Measurements from ENCODE around the gene LY6G5B. TPM values are rescaled to one million over a fixed set of nuclear protein-coding genes. Genes with fewer than 3 reads are reported as not detected.

Gene LY6G5B
- polyA plus RNA-seq, 1 of the 3 experiments (the other 2 are of a cell fraction), result 12.7 TPM

GRCh38 chr6:31660381-31661261, 9.2 kb upstream of the LY6G5B start, which contains the start of gene C6orf47:
TSS of gene C6orf47 (minus strand) at chr6:31660778. CDS start at chr6:31659947, 831 bp downstream.
- Histone ChIP-seq H3K36me3 (replicated peaks in 1 of 2; ENCODE audit: control insufficient read depth in 1 of 2, insufficient read depth in 2 of 2, low read length in 1 of 2) (peaks cover 14 to 15% of the 10 kb centered on the region in 2 experiments), H4K20me1 (ENCODE audit: insufficient read depth) (peaks cover 8% of the 10 kb centered on the region; the same call in 1 of the 2 replicates), H3K9ac (peak within 1 kb of the TSS; percentile 86), H2AFZ (ENCODE audit: low read depth) (peak within 1 kb of the TSS; percentile 48), H3F3A (replicated peaks; ENCODE audit: insufficient read depth) (peaks cover 27% of the 10 kb centered on the region), H3K27ac (ENCODE audit: low read depth in 2 of 2, low read length in 1 of 2) (peak within 1 kb of the TSS; percentile 67 to 86), H3K4me3 (ENCODE audit: low read depth in 2 of 2, low read length in 1 of 2) (peak within 1 kb of the TSS; percentile 85), H3K79me2 (ENCODE audit: insufficient read depth) (peaks cover 80% of the 10 kb centered on the region), H3K27me3 (ENCODE audit: insufficient read depth) (no peaks in the 10 kb centered on the region), H3K4me2 (peak within 1 kb of the TSS; percentile 97), H3K9me3 (no peaks in the 10 kb centered on the region), H3K9me2 (no peaks in the 10 kb centered on the region), H3K4me1 (ENCODE audit: control insufficient read depth in 1 of 2, insufficient read depth in 2 of 2, low read depth in 1 of 2, low read length in 1 of 2) (peaks cover 22 to 35% of the 10 kb centered on the region in 2 experiments; a peak in 2 of 4 replicates)
- 1% methylated on average over 19 of the region's 52 CpGs for WGBS (ENCODE audit: low lambda C conversion rate)
- ChIA-PET CTCF (interaction anchor here (1.0 to 2.0 kb wide), 4 partner anchors 9 to 131 kb away, joined by 4 to 9 read pairs (median 6); partner anchors contain the start of gene BAG6), POLR2A (interaction anchor here (0.5 to 2.3 kb wide), 7 partner anchors 9 to 174 kb away, joined by 3 to 16 read pairs (median 4); partner anchors contain the start of genes ABHD16A and BAG6)
- DNase-seq, result peak; percentile 95
- TF ChIP-seq GABPA (IDR thresholded peaks at IDR 0.05; ENCODE audit: low read depth), result peak; percentile 44
- TF ChIP-seq USF2 (IDR thresholded peaks at IDR 0.05; ENCODE audit: borderline replicate concordance, low read depth, low read length), result no peak
- no peak for TF ChIP-seq EZH2phosphoT487 (IDR thresholded peaks at IDR 0.05; ENCODE audit: borderline replicate concordance, low read depth)
- no peak for TF ChIP-seq IRF3 (IDR thresholded peaks at IDR 0.05; ENCODE audit: low read depth, low read length)
- TF ChIP-seq FOXM1 (IDR thresholded peaks at IDR 0.05; ENCODE audit: low read depth), result no peak
- TF ChIP-seq TCF12 (IDR thresholded peaks at IDR 0.05), result no peak
- no peak for TF ChIP-seq RCOR1 (IDR thresholded peaks at IDR 0.05; ENCODE audit: low read length)
- TF ChIP-seq RAD21 (IDR thresholded peaks at IDR 0.05; ENCODE audit: low read length), result peak; percentile 6; the same call in 1 of the 2 replicates
- TF ChIP-seq CHD2 (IDR thresholded peaks at IDR 0.05; ENCODE audit: low read length, partially characterized antibody), result no peak
- TF ChIP-seq JUND (IDR thresholded peaks at IDR 0.05), result 0 out of 2 replicates have a peak, but pooled peaks have one; percentile 8
- TF ChIP-seq NFIC (IDR thresholded peaks at IDR 0.05; ENCODE audit: borderline replicate concordance), result no peak
- TF ChIP-seq USF1 (IDR thresholded peaks at IDR 0.05; ENCODE audit: borderline replicate concordance, low read depth), result no peak
- peak; percentile 69 for TF ChIP-seq MXI1 (IDR thresholded peaks at IDR 0.05; ENCODE audit: low read depth, low read length)
- no peak for TF ChIP-seq RXRA (IDR thresholded peaks at IDR 0.05; ENCODE audit: borderline replicate concordance, low read depth)
- peak in 1 of 2 experiments; percentile 8; a peak in 1 of 4 replicates for TF ChIP-seq EP300 (IDR thresholded peaks at IDR 0.05; ENCODE audit: borderline replicate concordance in 1 of 2, low read depth in 1 of 2, low read length in 1 of 2)
- TF ChIP-seq MEF2A (IDR thresholded peaks at IDR 0.05; ENCODE audit: borderline replicate concordance, low read depth), result no peak
- TF ChIP-seq GATA2 (CRISPR knock-in tag; IDR thresholded peaks at IDR 0.05), result no peak
- no peak for TF ChIP-seq FOSL2 (IDR thresholded peaks at IDR 0.05; ENCODE audit: borderline replicate concordance, low read depth)
- TF ChIP-seq SIN3A (IDR thresholded peaks at IDR 0.05; ENCODE audit: borderline replicate concordance, low read depth, low read length), result peak; percentile 82; the same call in 1 of the 2 replicates
- TF ChIP-seq ZBTB33 (IDR thresholded peaks at IDR 0.05; ENCODE audit: borderline replicate concordance, low read depth), result no peak
- TF ChIP-seq RFX5 (IDR thresholded peaks at IDR 0.05; ENCODE audit: low read length), result no peak
- no peak; the same call in 1 of the 2 replicates for TF ChIP-seq REST (IDR thresholded peaks at IDR 0.05; ENCODE audit: low read depth, low read length)
- no peak for TF ChIP-seq YY1 (IDR thresholded peaks at IDR 0.05; ENCODE audit: low read depth)
- TF ChIP-seq TEAD4 (IDR thresholded peaks at IDR 0.05; ENCODE audit: borderline replicate concordance, insufficient read depth), result no peak

Measured in SK-N-SH (cell line).